ENCODE results near the gene HIGD1A.
"Not testable (repeated sequence)": the region's sequence is repeated elsewhere in the genome, so short reads cannot be mapped to it uniquely, and the experiment has no call there.

The HIGD1A gene

GRCh38 chr3:42829628-42830436 is 25.5 kb upstream of the HIGD1A start:
- DNase-seq = no peak

- DNase-seq = no peak
Observed at GRCh38 chr3:42829083-42829627, 24.9 kb upstream of the HIGD1A start.

- DNase-seq = no peak
Observed at GRCh38 chr3:42827654-42828053, 23.4 kb upstream of the HIGD1A start.

GRCh38 chr3:42827023-42827422 is 22.7 kb upstream of the HIGD1A start:
- no peak for DNase-seq

GRCh38 chr3:42826141-42826540 is 21.9 kb upstream of the HIGD1A start:
- DNase-seq = no peak

GRCh38 chr3:42823351-42823750 is 19.1 kb upstream of the HIGD1A start:
- DNase-seq = no peak

- no peak for DNase-seq
Observed at GRCh38 chr3:42822828-42823227, 18.5 kb upstream of the HIGD1A start.

- no peak for DNase-seq
Observed at GRCh38 chr3:42820746-42821051, 16.4 kb upstream of the HIGD1A start.

GRCh38 chr3:42819351-42819965 is 15.2 kb upstream of the HIGD1A start:
- DNase-seq = peak in 1 of 51 donors; percentile 15

GRCh38 chr3:42815826-42816225 is 11.5 kb upstream of the HIGD1A start:
- peak in 1 of 51 donors; percentile 1 for DNase-seq

- DNase-seq = no peak
Observed at GRCh38 chr3:42814914-42815507, 10.7 kb upstream of the HIGD1A start.

- DNase-seq = no peak
Observed at GRCh38 chr3:42814246-42814645, 10.0 kb upstream of the HIGD1A start.

GRCh38 chr3:42811118-42811883 is 7.0 kb upstream of the HIGD1A start:
- not testable (repeated sequence) for DNase-seq

GRCh38 chr3:42810706-42811105 is 6.4 kb upstream of the HIGD1A start:
- DNase-seq = not testable (repeated sequence)

GRCh38 chr3:42809202-42809601 is 4.9 kb upstream of the HIGD1A start, which contains the start of gene ACKR2:
TSS of gene ACKR2 (plus strand) at chr3:42809445. CDS start at chr3:42864503, 55,058 bp downstream.
- no peak for DNase-seq

- no peak for DNase-seq
Observed at GRCh38 chr3:42807929-42808328, 3.6 kb upstream of the HIGD1A start.

- DNase-seq = peak in 26 of 51 donors; percentile 5 to 51 (median 16)
Observed at GRCh38 chr3:42805141-42805821, 991 bp upstream of the HIGD1A start.

GRCh38 chr3:42804831-42805132 is 492 bp upstream of the HIGD1A start:
- DNase-seq = no peak

- peak in 23 of 51 donors; percentile 15 to 80 (median 53) for DNase-seq
Observed at GRCh38 chr3:42803414-42804105, 730 bp downstream of the HIGD1A start.

GRCh38 chr3:42802876-42803413 is 1.3 kb downstream of the HIGD1A start:
- no peak for DNase-seq
